ENCODE results near the gene MTUS2. TPM values are rescaled to one million over a fixed set of nuclear protein-coding genes. Genes with fewer than 3 reads are reported as not detected.

The MTUS2 gene
- total and polyA plus RNA-seq, 8 donors = 0.12 to 28.1 (median 3.5) TPM; not detected in 1

GRCh38 chr13:29137995-29138394 is 317.9 kb downstream of the MTUS2 start:
- DNase-seq = no peak
- TF ChIP-seq, protein P1, sequence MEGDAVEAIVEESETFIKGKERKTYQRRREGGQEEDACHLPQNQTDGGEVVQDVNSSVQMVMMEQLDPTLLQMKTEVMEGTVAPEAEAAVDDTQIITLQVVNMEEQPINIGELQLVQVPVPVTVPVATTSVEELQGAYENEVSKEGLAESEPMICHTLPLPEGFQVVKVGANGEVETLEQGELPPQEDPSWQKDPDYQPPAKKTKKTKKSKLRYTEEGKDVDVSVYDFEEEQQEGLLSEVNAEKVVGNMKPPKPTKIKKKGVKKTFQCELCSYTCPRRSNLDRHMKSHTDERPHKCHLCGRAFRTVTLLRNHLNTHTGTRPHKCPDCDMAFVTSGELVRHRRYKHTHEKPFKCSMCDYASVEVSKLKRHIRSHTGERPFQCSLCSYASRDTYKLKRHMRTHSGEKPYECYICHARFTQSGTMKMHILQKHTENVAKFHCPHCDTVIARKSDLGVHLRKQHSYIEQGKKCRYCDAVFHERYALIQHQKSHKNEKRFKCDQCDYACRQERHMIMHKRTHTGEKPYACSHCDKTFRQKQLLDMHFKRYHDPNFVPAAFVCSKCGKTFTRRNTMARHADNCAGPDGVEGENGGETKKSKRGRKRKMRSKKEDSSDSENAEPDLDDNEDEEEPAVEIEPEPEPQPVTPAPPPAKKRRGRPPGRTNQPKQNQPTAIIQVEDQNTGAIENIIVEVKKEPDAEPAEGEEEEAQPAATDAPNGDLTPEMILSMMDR (IDR thresholded peaks at IDR 0.05) = no peak
- TF ChIP-seq POLR2AphosphoS5 (IDR thresholded peaks at IDR 0.05) (no peak), POLR2A (IDR thresholded peaks at IDR 0.05) (no peak), EP300 (IDR thresholded peaks at IDR 0.05) (no peak)
- H3K4me3 ChIP-seq = no peak overlapping the region
- H3K9me3 ChIP-seq = peaks cover 0 to 20% (median 13%) of the 10 kb centered on the region in 4 donors
- WGBS, 5 donors = 44 to 95% (median 91%) methylated on average over 1 of the region's 1 CpG
- intact Hi-C loops (cut with DNase I; ENCODE audit: low total_unique reads) = no loop called here
- H3K27ac ChIP-seq = no peak overlapping the region
- H3K4me1 ChIP-seq = no peaks in the 10 kb centered on the region
- no peaks in the 10 kb centered on the region for H3K27me3 ChIP-seq
- H3K36me3 ChIP-seq = no peaks in the 10 kb centered on the region

GRCh38 chr13:29140277-29140676 is 320.1 kb downstream of the MTUS2 start:
- intact Hi-C loops (cut with DNase I; ENCODE audit: low total_unique reads) = no loop called here
- peak in 1 of 2 donors; percentile 59 for DNase-seq
- TF ChIP-seq, protein P1 (IDR thresholded peaks at IDR 0.05) = no peak
- peak; percentile 23 to 62 (median 36) for TF ChIP-seq POLR2AphosphoS5 (IDR thresholded peaks at IDR 0.05)
- peak; percentile 55 for TF ChIP-seq EP300 (IDR thresholded peaks at IDR 0.05)
- no peak for TF ChIP-seq POLR2A (IDR thresholded peaks at IDR 0.05)
- Histone ChIP-seq H3K4me1 (no peaks in the 10 kb centered on the region), H3K4me3 (no peak overlapping the region), H3K36me3 (no peaks in the 10 kb centered on the region), H3K9me3 (peaks cover 0 to 20% (median 15%) of the 10 kb centered on the region in 4 donors), H3K27me3 (no peaks in the 10 kb centered on the region), H3K27ac (peak overlapping the region in 1 of 5 donors; percentile 11)
- 18 to 35% (median 27%) methylated on average over 4 of the region's 4 CpGs for whole genome bisulfite sequencing, 5 donors

DNA sequence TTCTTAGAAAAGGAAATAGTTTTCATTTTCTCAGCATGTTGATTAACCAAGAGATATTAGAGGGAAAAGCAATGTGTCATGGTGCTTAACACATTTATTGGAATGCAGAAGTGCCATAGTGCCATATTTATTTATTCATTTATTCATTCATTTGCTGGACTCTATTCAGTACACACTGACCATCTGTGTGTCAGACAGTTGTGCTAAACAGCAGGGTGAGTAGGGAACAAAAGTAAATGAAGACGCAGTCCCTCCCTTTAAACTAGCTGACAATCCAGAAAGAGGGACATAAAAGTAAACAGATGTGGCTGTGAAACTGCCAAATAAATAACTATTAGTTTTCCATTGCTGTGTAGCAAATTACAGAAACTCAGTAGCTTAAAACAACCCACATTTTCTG is 323.7 kb downstream of the MTUS2 start:
- Histone ChIP-seq H3K4me1 (no peaks in the 10 kb centered on the region), H3K9me3 (peaks cover 0 to 4% (median 1%) of the 10 kb centered on the region in 4 donors), H3K4me3 (no peak overlapping the region), H3K27me3 (no peaks in the 10 kb centered on the region), H3K27ac (no peak overlapping the region), H3K36me3 (no peaks in the 10 kb centered on the region)
- intact Hi-C loops (cut with DNase I; ENCODE audit: low total_unique reads) = no loop called here
- TF ChIP-seq POLR2A (IDR thresholded peaks at IDR 0.05) (no peak), POLR2AphosphoS5 (IDR thresholded peaks at IDR 0.05) (no peak), EP300 (IDR thresholded peaks at IDR 0.05) (no peak)
- TF ChIP-seq, protein P1 (IDR thresholded peaks at IDR 0.05) = no peak
- 54 to 85% (median 66%) methylated on average over 1 of the region's 1 CpG for WGBS, 5 donors
- DNase-seq = no peak

DNA sequence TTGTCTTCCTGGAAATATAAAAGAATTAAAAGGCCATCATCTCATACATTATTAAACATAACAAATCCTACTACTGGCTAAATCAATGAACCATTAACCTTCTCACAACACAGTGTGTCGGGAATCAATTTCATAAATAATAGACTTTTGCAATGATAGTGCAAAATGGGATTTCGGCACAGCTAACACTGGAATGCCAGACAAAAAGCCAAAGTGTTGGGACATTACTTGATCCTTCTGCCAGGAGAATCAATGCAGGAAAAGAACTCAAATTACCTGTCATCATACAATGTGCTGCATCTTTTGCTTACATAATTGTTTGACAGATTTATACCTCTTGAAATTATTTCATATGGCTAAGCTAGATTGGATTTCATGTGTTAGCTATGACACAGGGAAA is 334.3 kb downstream of the MTUS2 start:
- no peak overlapping the region for H3K27ac ChIP-seq
- WGBS, 5 donors = 70 to 87% (median 81%) methylated on average over 2 of the region's 2 CpGs
- H3K27me3 ChIP-seq = no peaks in the 10 kb centered on the region
- H3K36me3 ChIP-seq = no peaks in the 10 kb centered on the region
- DNase-seq = no peak
- H3K9me3 ChIP-seq = peaks cover 0 to 40% (median 16%) of the 10 kb centered on the region in 4 donors
- no peaks in the 10 kb centered on the region for H3K4me1 ChIP-seq
- no peak overlapping the region for H3K4me3 ChIP-seq
- intact Hi-C loops (cut with DNase I; ENCODE audit: low total_unique reads) = no loop called here
- TF ChIP-seq POLR2AphosphoS5 (IDR thresholded peaks at IDR 0.05) (no peak), POLR2A (IDR thresholded peaks at IDR 0.05) (no peak), EP300 (IDR thresholded peaks at IDR 0.05) (no peak)
- TF ChIP-seq, protein P1 (IDR thresholded peaks at IDR 0.05) = no peak

Measured in stomach (tissue), 9 donors.